Sigmoid colon (tissue), 7 donors: ENCODE data around the gene ZNF366. TPM values are rescaled to one million over a fixed set of nuclear protein-coding genes. Genes with fewer than 3 reads are reported as not detected.
A peak's percentile ranks its signal among the peaks of the same experiment; 100 is the strongest.

Experiments
- DNase-seq: peaks from one replicate; pipeline ENCODE4 v3.0.0-alpha.2; 2019
- H3K27ac ChIP-seq, 4 donors: fragments of 200-600 bp; sonication (generic); one replicate each; pipeline ENCODE4 v1.5.1; 2016 to 2019; ENCODE audit warnings: mild to moderate bottlenecking in 1 of 4
- H3K27me3 ChIP-seq, 3 donors: fragments of 200-600 bp; sonication (generic); one replicate each; pipeline ENCODE4 v1.5.1; 2019; ENCODE audit warnings: mild to moderate bottlenecking in 1 of 3
- H3K36me3 ChIP-seq, 4 donors: fragments of 200-600 bp; sonication (generic); one replicate each; pipeline ENCODE4 v1.5.1; 2016 to 2019
- H3K4me1 ChIP-seq, 4 donors: fragments of 200-600 bp; sonication (generic); one replicate each; pipeline ENCODE4 v1.5.1; 2017 to 2019
- H3K4me3 ChIP-seq, 4 donors: fragments of 200-600 bp; sonication (generic); one replicate each; pipeline ENCODE4 v1.5.1; 2017 to 2019; ENCODE audit warnings: mild to moderate bottlenecking in 2 of 4, moderate library complexity in 1 of 4
- H3K9me3 ChIP-seq, 4 donors: fragments of 200-600 bp in 3 of 4; sonication (generic) in 3 of 4; one replicate each; pipeline versions ENCODE4 v1.5.1 to v1.6.1; 2013 to 2019
- EP300 ChIP-seq, 4 donors: sonication (generic); formaldehyde crosslinking; IDR thresholded peaks; one replicate each; pipeline ENCODE4 v1.6.1; 2017; ENCODE audit warnings: antibody characterized with exemption in 4 of 4
- POLR2A ChIP-seq, 2 donors: fragments of 450-650 bp; IDR thresholded peaks; one replicate each; pipeline ENCODE4 v1.6.1; 2016; ENCODE audit warnings: antibody characterized with exemption in 2 of 2, mild to moderate bottlenecking in 2 of 2, moderate library complexity in 2 of 2
- POLR2AphosphoS5 ChIP-seq, 4 donors: sonication (generic); formaldehyde crosslinking; IDR thresholded peaks; one replicate each; pipeline ENCODE4 v1.6.1; 2017; ENCODE audit warnings: antibody characterized with exemption in 4 of 4
- WGBS, 2 donors: extraction: QIAGEN DNeasy Blood & Tissue Kit; methylation state at CpG; one replicate each; pipeline ENCODE4 v1.1.7; 2013; 5-methylcytosine and 5-hydroxymethylcytosine counted together
- intact Hi-C: fragments of 100-400 bp; cut with DNase I; formaldehyde crosslinking; loops from one replicate; pipeline ENCODE4 v1.15.1; 2023
- polyA plus RNA-seq, 3 donors: library from polyadenylated mRNA; stranded (reverse); fragments of 200-250 nt; gene quantifications; one replicate each; pipeline ENCODE4 v1.2.3, GENCODE V29; 2013
- total RNA-seq, 4 donors: library from RNA; depleted of rRNA; stranded (reverse); fragments of >200 nt; gene quantifications; one replicate each; pipeline ENCODE4 v1.1.0, GENCODE V29; 2016
- TF ChIP-seq, protein P1 (sequence below), 4 experiments: fragments of 450-650 bp in 3 of 4; fragments of 200-600 bp in 1 of 4; IDR thresholded peaks; one replicate each; pipeline ENCODE4 v1.5.1; 2016 to 2019; ENCODE audit warnings: antibody characterized with exemption in 4 of 4, mild to moderate bottlenecking in 3 of 4, moderate library complexity in 2 of 4
- donor health status: healthy with polysubstance abuse.
- donor health status: Bipolar disorder and iron deficiency.
- donor health status: healthy.

Gene ZNF366
- total and polyA plus RNA-seq, 7 donors, result 0.46 to 3.9 (median 1.8) TPM

DNA sequence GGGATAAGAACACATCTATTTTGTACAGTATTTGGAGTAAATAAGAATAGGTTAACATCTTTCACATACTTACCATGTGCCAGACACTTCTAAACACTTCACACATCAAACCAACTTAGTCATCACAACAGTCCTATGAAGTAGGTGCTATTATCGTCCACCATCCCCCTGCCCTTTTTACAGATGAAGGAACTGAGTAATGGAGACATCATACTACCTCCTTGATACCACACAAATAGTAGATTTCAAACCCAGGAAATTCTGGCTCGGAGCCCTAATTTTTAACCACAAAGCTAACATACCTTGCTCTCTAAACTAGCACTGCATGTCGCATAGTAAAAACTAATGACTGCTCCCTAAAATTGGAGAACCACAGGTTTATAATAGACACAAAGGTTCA lies 4.2 kb upstream of the ZNF366 start:
- peak overlapping the region; percentile 47 to 66 (median 58) for H3K27ac ChIP-seq
- WGBS, 2 donors, result 25 to 46% methylated on average over 3 of the region's 3 CpGs
- TF ChIP-seq POLR2A (IDR thresholded peaks at IDR 0.05) (no peak), EP300 (IDR thresholded peaks at IDR 0.05) (no peak), POLR2AphosphoS5 (IDR thresholded peaks at IDR 0.05) (no peak)
- TF ChIP-seq, protein P1, sequence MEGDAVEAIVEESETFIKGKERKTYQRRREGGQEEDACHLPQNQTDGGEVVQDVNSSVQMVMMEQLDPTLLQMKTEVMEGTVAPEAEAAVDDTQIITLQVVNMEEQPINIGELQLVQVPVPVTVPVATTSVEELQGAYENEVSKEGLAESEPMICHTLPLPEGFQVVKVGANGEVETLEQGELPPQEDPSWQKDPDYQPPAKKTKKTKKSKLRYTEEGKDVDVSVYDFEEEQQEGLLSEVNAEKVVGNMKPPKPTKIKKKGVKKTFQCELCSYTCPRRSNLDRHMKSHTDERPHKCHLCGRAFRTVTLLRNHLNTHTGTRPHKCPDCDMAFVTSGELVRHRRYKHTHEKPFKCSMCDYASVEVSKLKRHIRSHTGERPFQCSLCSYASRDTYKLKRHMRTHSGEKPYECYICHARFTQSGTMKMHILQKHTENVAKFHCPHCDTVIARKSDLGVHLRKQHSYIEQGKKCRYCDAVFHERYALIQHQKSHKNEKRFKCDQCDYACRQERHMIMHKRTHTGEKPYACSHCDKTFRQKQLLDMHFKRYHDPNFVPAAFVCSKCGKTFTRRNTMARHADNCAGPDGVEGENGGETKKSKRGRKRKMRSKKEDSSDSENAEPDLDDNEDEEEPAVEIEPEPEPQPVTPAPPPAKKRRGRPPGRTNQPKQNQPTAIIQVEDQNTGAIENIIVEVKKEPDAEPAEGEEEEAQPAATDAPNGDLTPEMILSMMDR (IDR thresholded peaks at IDR 0.05), result no peak

DNA sequence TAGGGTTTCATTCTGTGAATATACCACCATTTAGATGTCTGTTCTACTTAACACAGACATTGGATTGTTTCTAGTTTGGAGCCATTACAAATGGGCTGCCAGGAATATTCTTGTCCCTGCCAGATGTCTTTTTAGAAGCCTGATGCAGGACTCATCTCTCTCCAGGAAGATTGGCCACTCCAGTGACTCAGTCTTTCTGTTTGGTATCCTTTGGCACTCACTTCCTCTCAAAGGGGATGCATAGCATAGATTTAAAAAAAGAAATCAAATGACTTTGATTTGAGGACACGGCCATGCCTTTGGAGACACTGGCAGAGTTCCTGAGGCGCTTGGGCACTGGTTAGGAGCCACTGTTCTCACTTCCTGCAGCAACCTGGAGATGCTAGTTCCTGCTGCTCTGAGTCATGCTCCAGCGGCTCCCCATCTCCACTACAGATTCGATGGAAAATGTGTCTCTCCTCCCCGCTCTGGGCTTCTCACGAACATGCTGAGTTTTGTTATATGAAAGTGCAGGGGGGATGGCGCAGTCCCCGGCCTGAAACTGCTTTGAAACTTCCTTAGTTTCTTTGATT lies 3.5 kb upstream of the ZNF366 start:
- intact Hi-C loops, result loop anchor here (5.0 kb wide), 1 partner anchor 53 kb away; no protein-coding TSS in a partner anchor
- peak; percentile 70 for DNase-seq

More for the DNA sequence above, 4.2 kb upstream of the ZNF366 start:
- Histone ChIP-seq H3K36me3 (no peaks in the 10 kb centered on the region), H3K27me3 (no peaks in the 10 kb centered on the region), H3K9me3 (no peaks in the 10 kb centered on the region), H3K4me3 (no peak overlapping the region), H3K4me1 (peaks cover 0 to 57% (median 45%) of the 10 kb centered on the region in 4 donors)
- intact Hi-C loops, result loop anchor here (5.0 kb wide), 1 partner anchor 54 kb away; no protein-coding TSS in a partner anchor
- no peak for DNase-seq

GRCh38 chr5:72509401-72509800 lies 2.2 kb upstream of the ZNF366 start:
- 82 to 84% methylated on average over 7 of the region's 7 CpGs for WGBS, 2 donors
- TF ChIP-seq POLR2AphosphoS5 (IDR thresholded peaks at IDR 0.05) (no peak), EP300 (IDR thresholded peaks at IDR 0.05) (no peak), POLR2A (IDR thresholded peaks at IDR 0.05) (no peak)
- TF ChIP-seq, protein P1 (IDR thresholded peaks at IDR 0.05), result no peak
- no peaks in the 10 kb centered on the region for H3K27me3 ChIP-seq
- peak overlapping the region in 3 of 4 donors; percentile 53 to 66 (median 62) for H3K27ac ChIP-seq
- no peak overlapping the region for H3K4me3 ChIP-seq
- intact Hi-C loops, result no loop called here
- H3K9me3 ChIP-seq, result no peaks in the 10 kb centered on the region
- H3K36me3 ChIP-seq, result no peaks in the 10 kb centered on the region
- peak; percentile 67 for DNase-seq
- H3K4me1 ChIP-seq, result peaks cover 0 to 61% (median 46%) of the 10 kb centered on the region in 4 donors

More for the DNA sequence above, 3.5 kb upstream of the ZNF366 start:
- no peaks in the 10 kb centered on the region for H3K9me3 ChIP-seq
- H3K4me3 ChIP-seq, result no peak overlapping the region
- H3K36me3 ChIP-seq, result no peaks in the 10 kb centered on the region
- H3K4me1 ChIP-seq, result peaks cover 0 to 57% (median 46%) of the 10 kb centered on the region in 4 donors
- no peaks in the 10 kb centered on the region for H3K27me3 ChIP-seq
- TF ChIP-seq, protein P1 (IDR thresholded peaks at IDR 0.05), result no peak
- TF ChIP-seq EP300 (IDR thresholded peaks at IDR 0.05), result no peak
- TF ChIP-seq POLR2AphosphoS5 (IDR thresholded peaks at IDR 0.05), result no peak
- no peak for TF ChIP-seq POLR2A (IDR thresholded peaks at IDR 0.05)
- peak overlapping the region; percentile 47 to 66 (median 58) for H3K27ac ChIP-seq
- WGBS, 2 donors, result 45 to 77% methylated on average over 8 of the region's 8 CpGs

- no peak for DNase-seq
- Histone ChIP-seq H3K4me1 (peaks cover 0 to 68% (median 46%) of the 10 kb centered on the region in 4 donors), H3K4me3 (no peak overlapping the region), H3K27ac (peak overlapping the region; percentile 19 to 66 (median 58)), H3K36me3 (no peaks in the 10 kb centered on the region), H3K9me3 (no peaks in the 10 kb centered on the region), H3K27me3 (no peaks in the 10 kb centered on the region)
- intact Hi-C loops, result no loop called here
- WGBS, 2 donors, result 93 to 95% methylated on average over 8 of the region's 8 CpGs
- TF ChIP-seq EP300 (IDR thresholded peaks at IDR 0.05) (no peak), POLR2AphosphoS5 (IDR thresholded peaks at IDR 0.05) (no peak)
- TF ChIP-seq, protein P1 (IDR thresholded peaks at IDR 0.05), result no peak
Measured at GRCh38 chr5:72508241-72509170, 1.3 kb upstream of the ZNF366 start.
